Gastroesophageal sphincter (tissue), 3 donors: ENCODE measurements around the gene NHERF2.
A peak's percentile ranks its signal among the peaks of the same experiment; 100 is the strongest.

Experiments used
- CTCF ChIP-seq, 4 experiments: fragments of 200-600 bp in 2 of 4; fragments of 450-650 bp in 2 of 4; sonication (generic) in 1 of 4; IDR thresholded peaks; one replicate each; pipeline ENCODE4 v1.5.1; 2017 to 2019; ENCODE audit warnings: antibody characterized with exemption in 4 of 4, mild to moderate bottlenecking in 2 of 4, moderate library complexity in 2 of 4
- POLR2A ChIP-seq, 2 donors: fragments of 450-650 bp; IDR thresholded peaks; one replicate each; pipeline ENCODE4 v1.6.1; 2017; ENCODE audit warnings: antibody characterized with exemption in 2 of 2, mild to moderate bottlenecking in 2 of 2, moderate library complexity in 1 of 2
- POLR2AphosphoS5 ChIP-seq: sonication (generic); formaldehyde crosslinking; IDR thresholded peaks from one replicate; pipeline ENCODE4 v1.6.1; 2017; ENCODE audit warnings: antibody characterized with exemption

- TF ChIP-seq CTCF (IDR thresholded peaks at IDR 0.05) (peak in 2 of 4 experiments; percentile 7 to 37), POLR2AphosphoS5 (no peak), POLR2A (IDR thresholded peaks at IDR 0.05) (no peak)
Observed at GRCh38 chr16:2016407-2016922, 10.2 kb upstream of the NHERF2 start.
